Prostate gland (tissue), 2 donors: ENCODE results near the gene PELO.

ENCODE experiments used
- CTCF ChIP-seq, 4 experiments: fragments of 200-600 bp in 2 of 4; fragments of 450-650 bp in 2 of 4; sonication (generic) in 2 of 4; IDR thresholded peaks; 1 replicate in 3 of 4; 2 replicates in 1 of 4; pipeline ENCODE4 v1.5.1; 2016 to 2019; ENCODE audit warnings: antibody characterized with exemption in 4 of 4, mild to moderate bottlenecking in 2 of 4, moderate library complexity in 2 of 4
- POLR2A ChIP-seq: fragments of 450-650 bp; IDR thresholded peaks from one replicate; pipeline ENCODE4 v1.6.1; 2016; ENCODE audit warnings: antibody characterized with exemption, mild to moderate bottlenecking
- POLR2AphosphoS5 ChIP-seq: sonication (generic); formaldehyde crosslinking; IDR thresholded peaks from one replicate; pipeline ENCODE4 v1.6.1; 2017; ENCODE audit warnings: antibody characterized with exemption

DNA sequence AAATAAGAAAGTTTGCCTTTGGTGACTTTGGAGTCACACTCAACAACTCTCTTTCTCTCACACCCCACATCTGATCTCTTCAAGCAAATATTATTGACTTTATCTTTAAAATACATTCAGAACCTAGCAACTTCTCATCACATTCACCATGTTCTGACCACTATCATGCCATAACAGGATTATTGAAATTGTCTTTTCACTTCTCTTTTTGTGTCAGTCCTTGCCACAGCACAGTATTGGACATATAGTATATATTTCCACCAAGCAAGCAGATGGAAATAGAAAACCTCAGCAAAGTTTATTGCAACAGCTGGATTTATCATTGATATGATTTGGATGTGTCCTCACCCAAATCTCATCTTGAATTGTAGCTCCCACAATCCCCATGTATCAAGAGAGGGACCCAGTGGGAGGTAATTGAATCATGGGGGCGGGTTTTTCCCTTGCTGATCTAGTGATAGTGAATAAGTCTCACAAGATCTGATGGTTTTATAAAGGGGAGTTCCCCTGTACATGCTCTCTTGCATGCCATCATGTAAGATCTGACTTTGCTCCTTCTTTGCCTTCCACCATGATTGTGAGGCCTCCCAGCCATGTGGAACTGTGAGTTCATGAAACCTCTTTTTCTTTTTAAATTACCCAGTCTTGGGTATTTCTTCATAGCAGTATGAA, 26.9 kb upstream of the PELO start:
- TF ChIP-seq CTCF (IDR thresholded peaks at IDR 0.05) = no peak
- no peak for TF ChIP-seq POLR2A
- TF ChIP-seq POLR2AphosphoS5 = no peak
